Ovary (tissue), 3 donors: Measurements from ENCODE around the gene B4GAT1.

ENCODE experiments used
- CTCF ChIP-seq, 3 donors: fragments of 450-650 bp in 2 of 3; fragments of 200-600 bp in 1 of 3; IDR thresholded peaks; one replicate each; pipeline versions ENCODE4 v1.5.1 to v1.8.0; 2016 to 2022; ENCODE audit warnings: antibody characterized with exemption in 3 of 3, mild to moderate bottlenecking in 1 of 3
- EP300 ChIP-seq: sonication (generic); formaldehyde crosslinking; IDR thresholded peaks from one replicate; pipeline ENCODE4 v1.6.1; 2017; ENCODE audit warnings: antibody characterized with exemption
- POLR2A ChIP-seq: fragments of 450-650 bp; IDR thresholded peaks from one replicate; pipeline ENCODE4 v1.6.1; 2017; ENCODE audit warnings: antibody characterized with exemption, mild to moderate bottlenecking, moderate library complexity
- donor health status: DM: no; HTN: no; CAD: no.

GRCh38 chr11:66325263-66325671 lies 22.2 kb downstream of the B4GAT1 start:
- TF ChIP-seq CTCF (IDR thresholded peaks at IDR 0.05) (no peak), POLR2A (no peak), EP300 (no peak)
